HepG2 (cell line): ENCODE results near the gene PLB1. TPM values are rescaled to one million over a fixed set of nuclear protein-coding genes. Genes with fewer than 3 reads are reported as not detected.

ENCODE experiments used
- ATAC-seq: fragments of 200-7000 bp; cut with Tn5 transposase; 3 replicates; pipeline ENCODE4 v1.9.1; 2020; ENCODE audit warnings: mild to moderate bottlenecking, moderate library complexity
- BruUV-seq: library from RNA; stranded (reverse); fragments of 400-500 nt; replicated peaks from 2 replicates; lab custom pipeline; 2021; lab: Mats Ljungman, UMichigan
- CTCF ChIA-PET: fragments of 300-600 bp; formaldehyde crosslinking; extraction: SDS; loops from one replicate; lab custom pipeline; 2021; ENCODE audit warnings: low total read pairs, inconsistent platforms, low intra/inter-chr PET ratio; lab: Yijun Ruan, JAX
- POLR2A ChIA-PET: fragments of 350-600 bp; sonication (Branson Sonifier 250); formaldehyde crosslinking; loops from one replicate; lab custom pipeline; 2020; ENCODE audit warnings: antibody characterized with exemption, inconsistent platforms; lab: Yijun Ruan, JAX
- DNase-seq: peaks from one replicate; pipeline ENCODE4 v3.0.0-alpha.2; 2015; ENCODE audit warnings: low spot score
- FAIRE-seq: peaks from 3 replicates; lab custom pipeline; 2011; peaks lifted over from hg19 to GRCh38; lab: Jason Lieb, UNC
- H2AFZ ChIP-seq: one replicate; pipeline ENCODE4 v1.6.1; 2011; ENCODE audit warnings: low read length, inconsistent platforms
- H3K27ac ChIP-seq: fragments of 300-600 bp; 3 replicates; pipeline ENCODE4 v1.8.0; 2011; ENCODE audit warnings: mixed run types, mild to moderate bottlenecking, mixed read lengths, low read length, inconsistent platforms; ENCODE audit not compliant: insufficient read depth; ENCODE audit errors: extremely low read length
- H3K27me3 ChIP-seq, 2 experiments: fragments of 200-600 bp in 1 of 2; 2 replicates in 1 of 2; 3 replicates in 1 of 2; pipeline versions ENCODE4 v1.6.0 to v1.8.0; 2011; ENCODE audit warnings: low read length in 2 of 2, mild to moderate bottlenecking in 2 of 2, moderate library complexity in 2 of 2, inconsistent platforms in 1 of 2; ENCODE audit not compliant: insufficient read depth in 2 of 2, control insufficient read depth in 1 of 2
- H3K36me3 ChIP-seq, 2 experiments: fragments of 200-600 bp in 1 of 2; replicated peaks in 1 of 2; 2 replicates in 1 of 2; 3 replicates in 1 of 2; pipeline versions ENCODE4 v1.5.1 to v1.8.0; 2011; ENCODE audit warnings: low read length in 2 of 2, inconsistent platforms in 1 of 2; ENCODE audit not compliant: insufficient read depth in 2 of 2, control insufficient read depth in 1 of 2
- H3K4me1 ChIP-seq: 2 replicates; pipeline ENCODE4 v1.5.1; 2012; ENCODE audit warnings: low read length, inconsistent platforms; ENCODE audit not compliant: insufficient read depth
- H3K4me2 ChIP-seq: 2 replicates; pipeline ENCODE4 v1.6.0; 2011; ENCODE audit warnings: low read depth, low read length, inconsistent platforms
- H3K4me3 ChIP-seq, 3 experiments: fragments of 200-600 bp in 1 of 3; sonication (generic), shearing (Covaris generic) in 1 of 3; replicated peaks in 1 of 3; 2 replicates each; pipeline ENCODE4 v1.5.1; 2011 to 2016; ENCODE audit warnings: low read length in 3 of 3, inconsistent platforms in 2 of 3, low read depth in 2 of 3, mild to moderate bottlenecking in 2 of 3, control low read depth in 1 of 3, mixed read lengths in 1 of 3; ENCODE audit not compliant: insufficient read depth in 1 of 3
- H3K79me2 ChIP-seq: one replicate; pipeline ENCODE4 v1.6.1; 2011; ENCODE audit warnings: low read length, inconsistent platforms; ENCODE audit not compliant: insufficient read depth
- H3K9ac ChIP-seq: 2 replicates; pipeline ENCODE4 v1.6.0; 2011; ENCODE audit warnings: mild to moderate bottlenecking, low read depth, low read length, inconsistent platforms; ENCODE audit not compliant: insufficient read depth
- H3K9me3 ChIP-seq: 2 replicates; pipeline ENCODE4 v1.5.1; 2012; ENCODE audit warnings: mild to moderate bottlenecking, low read length
- H4K20me1 ChIP-seq: 2 replicates; pipeline ENCODE4 v1.6.0; 2011; ENCODE audit warnings: inconsistent platforms, mild to moderate bottlenecking, low read length, moderate library complexity; ENCODE audit not compliant: insufficient read depth
- DMTF1 ChIP-seq: sonication (generic); formaldehyde crosslinking; IDR thresholded peaks from 2 replicates; pipeline ENCODE4 v1.4.0; 2020; ENCODE audit warnings: mild to moderate bottlenecking, missing genetic modification reagents
- FOXK1 ChIP-seq: sonication (generic); formaldehyde crosslinking; IDR thresholded peaks from 2 replicates; pipeline ENCODE4 v1.4.0; 2020; ENCODE audit warnings: low read depth, missing genetic modification reagents, borderline replicate concordance
- HMG20B ChIP-seq: conservative IDR thresholded peaks from 2 replicates; pipeline ENCODE4 v1.6.1; 2016; ENCODE audit warnings: missing genetic modification reagents, missing compliant biosample characterization
- HNF1B ChIP-seq: sonication (generic); formaldehyde crosslinking; IDR thresholded peaks from 2 replicates; pipeline ENCODE4 v1.5.1; 2020; ENCODE audit warnings: mild to moderate bottlenecking, moderate library complexity, missing genetic modification reagents
- HNRNPLL ChIP-seq: fragments of 200-400 bp; formaldehyde crosslinking; IDR thresholded peaks from 2 replicates; pipeline ENCODE4 v1.6.1; 2017; ENCODE audit warnings: mild to moderate bottlenecking, low read depth, low read length; ENCODE audit not compliant: poor library complexity, severe bottlenecking
- IKZF1 ChIP-seq: fragments of 450-650 bp; IDR thresholded peaks from 2 replicates; pipeline ENCODE4 v1.7.1; 2016
- JARID2 ChIP-seq: sonication (generic); formaldehyde crosslinking; IDR thresholded peaks from 2 replicates; pipeline ENCODE4 v1.8.1; 2023; ENCODE audit warnings: missing genetic modification reagents, inconsistent platforms; ENCODE audit not compliant: insufficient replicate concordance
- RELA ChIP-seq: sonication (generic); formaldehyde crosslinking; IDR thresholded peaks from 2 replicates; pipeline ENCODE4 v1.4.0; 2020; ENCODE audit warnings: missing genetic modification reagents
- RFX1 ChIP-seq: fragments of 450-650 bp; IDR thresholded peaks from 2 replicates; pipeline ENCODE4 v1.6.1; 2017
- TAF15 ChIP-seq: fragments of 200-400 bp; formaldehyde crosslinking; IDR thresholded peaks from one replicate; pipeline ENCODE4 v1.6.1; 2018; ENCODE audit warnings: mild to moderate bottlenecking, low read depth, low read length; ENCODE audit not compliant: poor library complexity, severe bottlenecking
- TARDBP ChIP-seq: sonication (generic); formaldehyde crosslinking; IDR thresholded peaks from 2 replicates; pipeline ENCODE4 v1.8.0; 2022; ENCODE audit warnings: mild to moderate bottlenecking, missing genetic modification reagents
- ZBTB14 ChIP-seq: sonication (generic); formaldehyde crosslinking; IDR thresholded peaks from 2 replicates; pipeline ENCODE4 v1.4.0; 2020; ENCODE audit warnings: missing genetic modification reagents
- ZBTB3 ChIP-seq: sonication (generic); formaldehyde crosslinking; IDR thresholded peaks from 2 replicates; pipeline ENCODE4 v1.4.0; 2020; ENCODE audit warnings: low read depth, mild to moderate bottlenecking, moderate library complexity, missing genetic modification reagents, borderline replicate concordance
- ZNF317 ChIP-seq: sonication (generic); formaldehyde crosslinking; IDR thresholded peaks from 2 replicates; pipeline ENCODE4 v1.5.0; 2020; ENCODE audit warnings: mild to moderate bottlenecking, missing genetic modification reagents
- ZNF326 ChIP-seq: sonication (generic); formaldehyde crosslinking; IDR thresholded peaks from 2 replicates; pipeline ENCODE4 v1.4.0; 2020; ENCODE audit warnings: missing genetic modification reagents, borderline replicate concordance
- ZNF737 ChIP-seq: sonication (generic); formaldehyde crosslinking; IDR thresholded peaks from 2 replicates; pipeline ENCODE4 v1.5.0; 2020; ENCODE audit warnings: missing genetic modification reagents, mild to moderate bottlenecking, borderline replicate concordance
- ZSCAN22 ChIP-seq: sonication (generic); formaldehyde crosslinking; IDR thresholded peaks from 2 replicates; pipeline ENCODE4 v1.4.0; 2020; ENCODE audit warnings: mild to moderate bottlenecking, missing genetic modification reagents
- WGBS: methylation state at CpG from one replicate; pipeline ENCODE4 v1.1.6; 2017; ENCODE audit warnings: low lambda C conversion rate; 5-methylcytosine and 5-hydroxymethylcytosine counted together
- in situ Hi-C: cut with HindIII; loops from 2 replicates; pipeline ENCODE4 v1.10.0; 2017; ENCODE audit warnings: low pct_unique_long_range_greater_than_20kb; ENCODE audit not compliant: extremely low pct_ligation_motif_present
- intact Hi-C: fragments of 100-400 bp; cut with micrococcal nuclease; formaldehyde crosslinking; loops from one replicate; pipeline ENCODE4 v1.10.0; 2022; ENCODE audit not compliant: unreplicated experiment
- polyA plus RNA-seq, 8 experiments: library from polyadenylated mRNA; depleted of rRNA in 3 of 8; stranded (reverse) in 7 of 8; unstranded in 1 of 8; fragments of >200 nt; fragmentation: Illumina TruSeq in 4 of 8; extraction: Trizol in 4 of 8; gene quantifications; 2 replicates each; pipeline versions ENCODE4 v1.2.1 to v1.2.3, GENCODE V29; 2011 to 2016; ENCODE audit warnings: low read depth in 4 of 8, missing spikeins in 1 of 8, mixed read lengths in 1 of 8; ENCODE audit not compliant: insufficient read depth in 1 of 8
- total RNA-seq, 5 experiments: library from RNA; depleted of rRNA; stranded (reverse); fragments of >200 nt; fragmentation: Illumina TruSeq; extraction: Trizol; gene quantifications; 2 replicates each; pipeline ENCODE4 v1.2.3, GENCODE V29; 2016; ENCODE audit warnings: low read depth in 1 of 5

The PLB1 gene
- total and polyA plus RNA-seq, 2 of the 13 experiments (the other 11 are each of a cell fraction or from before 2014, with no cell fraction given): 0.20 to 1.8 TPM

- TF ChIP-seq HNF1B (no peak), IKZF1 (no peak), ZBTB3 (CRISPR knock-in tag) (no peak), RELA (no peak), ZBTB14 (CRISPR knock-in tag) (no peak)
- TF ChIP-seq, all 625 proteins: peak for 0
These were observed 51.5 kb downstream of the PLB1 start (continued) for GRCh38 chr2:28547223-28547860.

GRCh38 chr2:28547906-28548600 lies 52.2 kb downstream of the PLB1 start:
- in situ Hi-C loops (no loop called here), intact Hi-C loops (no loop called here)
- H3K27ac ChIP-seq: no peak overlapping the region
- H3K4me3 ChIP-seq: no peak overlapping the region
- no peaks in the 10 kb centered on the region for H3K36me3 ChIP-seq
- BruUV-seq: no TSS peak
- H4K20me1 ChIP-seq: no peaks in the 10 kb centered on the region
- no peaks in the 10 kb centered on the region for H3K9me3 ChIP-seq
- peaks cover 35% of the 10 kb centered on the region for H3K4me1 ChIP-seq
- POLR2A ChIA-PET: no interaction called here
- FAIRE-seq (no peak), ATAC-seq (no peak), DNase-seq (no peak)
- no peak overlapping the region for H3K9ac ChIP-seq
- CTCF ChIA-PET: no interaction called here
- no peaks in the 10 kb centered on the region for H3K79me2 ChIP-seq
- no peak overlapping the region for H2AFZ ChIP-seq
- WGBS: 58% methylated on average over 10 of the region's 10 CpGs
- H3K4me2 ChIP-seq: no peak overlapping the region
- peaks cover 0 to 13% of the 10 kb centered on the region in 2 experiments; a peak in 2 of 5 replicates for H3K27me3 ChIP-seq
- no peak for TF ChIP-seq TARDBP
- TF ChIP-seq HMG20B (CRISPR knock-in tag): no peak
- TF ChIP-seq ZSCAN22: no peak
- TF ChIP-seq HNRNPLL: no peak
- no peak for TF ChIP-seq RFX1
- no peak for TF ChIP-seq JARID2
- no peak for TF ChIP-seq FOXK1 (CRISPR knock-in tag)
- TF ChIP-seq DMTF1 (CRISPR knock-in tag): no peak
- TF ChIP-seq RELA: no peak
- no peak for TF ChIP-seq ZNF737 (CRISPR knock-in tag)
- TF ChIP-seq ZNF317 (CRISPR knock-in tag): no peak
- no peak for TF ChIP-seq ZNF326
- TF ChIP-seq TAF15: no peak
